A549 (cell line): ENCODE results near the gene PLEKHA8.

Experiments
- CHD2 ChIP-seq: fragments of 150-350 bp; IDR thresholded peaks from 2 replicates; pipeline ENCODE4 v1.6.1; 2014; ENCODE audit warnings: low read length; ENCODE audit not compliant: partially characterized antibody
- EHF ChIP-seq: fragments of 250-450 bp; sonication (Bioruptor Pico); IDR thresholded peaks from 2 replicates; pipeline ENCODE4 v1.5.0; 2020; ENCODE audit warnings: mild to moderate bottlenecking
- KDM5A ChIP-seq: fragments of 200-600 bp; sonication (generic); IDR thresholded peaks from 2 replicates; pipeline ENCODE4 v1.6.1; 2016; ENCODE audit warnings: antibody characterized with exemption, mild to moderate bottlenecking
- MAFK ChIP-seq: fragments of 450-650 bp; IDR thresholded peaks from 2 replicates; pipeline ENCODE4 v1.6.1; 2014; ENCODE audit not compliant: partially characterized antibody
- MAZ ChIP-seq: fragments of 150-350 bp; IDR thresholded peaks from 2 replicates; pipeline ENCODE4 v1.6.1; 2014; ENCODE audit warnings: antibody characterized with exemption, low read depth, low read length, borderline replicate concordance
- NR3C1 ChIP-seq: fragments of >200 bp; sonication (Bioruptor Twin); formaldehyde crosslinking; IDR thresholded peaks from 3 replicates; pipeline ENCODE4 v1.6.1; 2017
- PHF8 ChIP-seq: fragments of 200-600 bp; sonication (generic); IDR thresholded peaks from 2 replicates; pipeline ENCODE4 v1.6.1; 2016; ENCODE audit warnings: low read depth, mild to moderate bottlenecking, antibody characterized with exemption, moderate library complexity, borderline replicate concordance
- POLR2A ChIP-seq: IDR thresholded peaks from 2 replicates; pipeline ENCODE4 v1.6.1; 2012; ENCODE audit warnings: mild to moderate bottlenecking, low read length
- RAD21 ChIP-seq, 2 experiments: fragments of >200 bp in 1 of 2; sonication (Bioruptor Twin) in 1 of 2; formaldehyde crosslinking in 1 of 2; IDR thresholded peaks in 1 of 2; conservative IDR thresholded peaks in 1 of 2; 2 replicates in 1 of 2; 3 replicates in 1 of 2; pipeline ENCODE4 v1.6.1; 2012 to 2018; ENCODE audit warnings: inconsistent platforms in 1 of 2
- RCOR1 ChIP-seq: fragments of 150-350 bp; IDR thresholded peaks from 2 replicates; pipeline ENCODE4 v1.6.1; 2014; ENCODE audit warnings: antibody characterized with exemption, low read length, low read depth
- ZFP36 ChIP-seq: fragments of 450-650 bp; IDR thresholded peaks from 2 replicates; pipeline ENCODE4 v1.6.1; 2014; ENCODE audit warnings: borderline replicate concordance; ENCODE audit not compliant: partially characterized antibody
- ZSCAN20 ChIP-seq: fragments of 250-450 bp; sonication (Bioruptor Pico); IDR thresholded peaks from 2 replicates; pipeline ENCODE4 v1.8.0; 2022; ENCODE audit warnings: mild to moderate bottlenecking, moderate library complexity
- TF ChIP-seq, protein P1 (sequence below): fragments of >200 bp; sonication (Bioruptor Twin); formaldehyde crosslinking; IDR thresholded peaks from 3 replicates; pipeline ENCODE4 v1.5.1; 2016
- TF ChIP-seq, protein P2 (sequence below): fragments of 200-600 bp; sonication (generic); IDR thresholded peaks from 2 replicates; pipeline ENCODE4 v1.6.1; 2016; ENCODE audit warnings: antibody characterized with exemption, mild to moderate bottlenecking, moderate library complexity

DNA sequence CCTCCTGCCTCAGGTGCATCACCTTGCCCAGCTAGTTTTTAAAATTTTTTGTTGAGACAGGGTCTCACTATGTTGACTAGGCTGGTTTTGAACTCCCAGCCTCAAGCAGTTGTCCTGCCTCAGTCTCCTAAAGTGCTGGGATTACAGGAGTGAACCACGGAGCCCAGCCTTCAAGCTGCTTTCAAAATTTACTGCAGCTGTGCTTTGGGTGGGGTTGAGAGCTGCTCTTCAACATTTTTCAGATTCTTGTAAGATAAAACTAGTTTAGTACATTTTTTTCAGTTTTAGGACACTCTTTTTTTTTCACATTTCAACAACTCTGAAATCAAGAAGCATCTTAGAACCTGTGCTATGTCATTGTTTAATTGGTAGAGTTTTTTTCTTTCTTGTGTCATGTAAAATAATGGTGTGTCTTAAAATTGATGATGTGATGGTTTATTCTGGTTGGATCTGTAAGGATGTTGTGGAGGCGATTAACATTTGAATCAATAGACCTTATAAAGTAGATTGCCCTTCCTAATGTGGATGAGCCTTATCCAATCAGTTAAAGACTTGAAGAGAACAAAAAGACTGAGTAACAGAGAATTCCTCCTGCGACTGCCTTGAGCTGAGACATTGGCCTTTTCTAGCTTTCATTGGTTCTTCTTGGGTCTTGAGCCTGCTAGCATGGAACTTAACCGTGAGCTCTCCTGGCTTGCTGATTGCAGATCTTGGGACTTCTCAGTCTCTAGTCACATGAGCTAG lies 13.5 kb downstream of the PLEKHA8 start:
- TF ChIP-seq KDM5A (no peak), RAD21 (conservative IDR thresholded peaks at IDR 0.05 in 1 of 2, IDR thresholded peaks at IDR 0.05 in 1 of 2) (no peak), MAFK (peak; percentile 12), EHF (CRISPR knock-in tag) (no peak), ZFP36 (no peak), MAZ (no peak), ZSCAN20 (CRISPR knock-in tag) (no peak), POLR2A (no peak), NR3C1 (no peak), PHF8 (no peak), CHD2 (no peak), RCOR1 (no peak)
- TF ChIP-seq, protein P1, sequence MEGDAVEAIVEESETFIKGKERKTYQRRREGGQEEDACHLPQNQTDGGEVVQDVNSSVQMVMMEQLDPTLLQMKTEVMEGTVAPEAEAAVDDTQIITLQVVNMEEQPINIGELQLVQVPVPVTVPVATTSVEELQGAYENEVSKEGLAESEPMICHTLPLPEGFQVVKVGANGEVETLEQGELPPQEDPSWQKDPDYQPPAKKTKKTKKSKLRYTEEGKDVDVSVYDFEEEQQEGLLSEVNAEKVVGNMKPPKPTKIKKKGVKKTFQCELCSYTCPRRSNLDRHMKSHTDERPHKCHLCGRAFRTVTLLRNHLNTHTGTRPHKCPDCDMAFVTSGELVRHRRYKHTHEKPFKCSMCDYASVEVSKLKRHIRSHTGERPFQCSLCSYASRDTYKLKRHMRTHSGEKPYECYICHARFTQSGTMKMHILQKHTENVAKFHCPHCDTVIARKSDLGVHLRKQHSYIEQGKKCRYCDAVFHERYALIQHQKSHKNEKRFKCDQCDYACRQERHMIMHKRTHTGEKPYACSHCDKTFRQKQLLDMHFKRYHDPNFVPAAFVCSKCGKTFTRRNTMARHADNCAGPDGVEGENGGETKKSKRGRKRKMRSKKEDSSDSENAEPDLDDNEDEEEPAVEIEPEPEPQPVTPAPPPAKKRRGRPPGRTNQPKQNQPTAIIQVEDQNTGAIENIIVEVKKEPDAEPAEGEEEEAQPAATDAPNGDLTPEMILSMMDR: no peak
- TF ChIP-seq, protein P2, sequence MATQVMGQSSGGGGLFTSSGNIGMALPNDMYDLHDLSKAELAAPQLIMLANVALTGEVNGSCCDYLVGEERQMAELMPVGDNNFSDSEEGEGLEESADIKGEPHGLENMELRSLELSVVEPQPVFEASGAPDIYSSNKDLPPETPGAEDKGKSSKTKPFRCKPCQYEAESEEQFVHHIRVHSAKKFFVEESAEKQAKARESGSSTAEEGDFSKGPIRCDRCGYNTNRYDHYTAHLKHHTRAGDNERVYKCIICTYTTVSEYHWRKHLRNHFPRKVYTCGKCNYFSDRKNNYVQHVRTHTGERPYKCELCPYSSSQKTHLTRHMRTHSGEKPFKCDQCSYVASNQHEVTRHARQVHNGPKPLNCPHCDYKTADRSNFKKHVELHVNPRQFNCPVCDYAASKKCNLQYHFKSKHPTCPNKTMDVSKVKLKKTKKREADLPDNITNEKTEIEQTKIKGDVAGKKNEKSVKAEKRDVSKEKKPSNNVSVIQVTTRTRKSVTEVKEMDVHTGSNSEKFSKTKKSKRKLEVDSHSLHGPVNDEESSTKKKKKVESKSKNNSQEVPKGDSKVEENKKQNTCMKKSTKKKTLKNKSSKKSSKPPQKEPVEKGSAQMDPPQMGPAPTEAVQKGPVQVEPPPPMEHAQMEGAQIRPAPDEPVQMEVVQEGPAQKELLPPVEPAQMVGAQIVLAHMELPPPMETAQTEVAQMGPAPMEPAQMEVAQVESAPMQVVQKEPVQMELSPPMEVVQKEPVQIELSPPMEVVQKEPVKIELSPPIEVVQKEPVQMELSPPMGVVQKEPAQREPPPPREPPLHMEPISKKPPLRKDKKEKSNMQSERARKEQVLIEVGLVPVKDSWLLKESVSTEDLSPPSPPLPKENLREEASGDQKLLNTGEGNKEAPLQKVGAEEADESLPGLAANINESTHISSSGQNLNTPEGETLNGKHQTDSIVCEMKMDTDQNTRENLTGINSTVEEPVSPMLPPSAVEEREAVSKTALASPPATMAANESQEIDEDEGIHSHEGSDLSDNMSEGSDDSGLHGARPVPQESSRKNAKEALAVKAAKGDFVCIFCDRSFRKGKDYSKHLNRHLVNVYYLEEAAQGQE: no peak
